GM12865 (cell line): ENCODE measurements around the gene KLLN.
"Not testable (repeated sequence)": the region's sequence is repeated elsewhere in the genome, so short reads cannot be mapped to it uniquely, and the experiment has no call there.

ENCODE experiments used
- DNase-seq: peaks from one replicate; pipeline ENCODE4 v3.0.0; 2010; ENCODE audit warnings: low read depth
- H3K4me3 ChIP-seq: 2 replicates; pipeline ENCODE4 v1.5.1; 2011; ENCODE audit warnings: mild to moderate bottlenecking, low read depth, low read length, control low read depth
- TF ChIP-seq, protein P1 (sequence below): IDR thresholded peaks from 2 replicates; pipeline ENCODE4 v1.5.1; 2011; ENCODE audit warnings: low read length, control low read depth, low read depth, inconsistent platforms; ENCODE audit not compliant: insufficient read depth; ENCODE audit errors: missing control alignments

Gene KLLN, protein sequence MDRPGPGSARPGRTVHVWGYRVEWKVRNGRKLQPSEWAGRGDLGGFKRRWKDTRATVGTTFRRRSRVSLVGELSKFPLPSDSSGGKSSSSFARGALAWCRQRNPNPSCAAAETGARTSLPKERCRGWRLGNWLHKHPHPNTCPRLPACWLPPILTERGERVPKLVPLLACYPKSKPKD

DNA sequence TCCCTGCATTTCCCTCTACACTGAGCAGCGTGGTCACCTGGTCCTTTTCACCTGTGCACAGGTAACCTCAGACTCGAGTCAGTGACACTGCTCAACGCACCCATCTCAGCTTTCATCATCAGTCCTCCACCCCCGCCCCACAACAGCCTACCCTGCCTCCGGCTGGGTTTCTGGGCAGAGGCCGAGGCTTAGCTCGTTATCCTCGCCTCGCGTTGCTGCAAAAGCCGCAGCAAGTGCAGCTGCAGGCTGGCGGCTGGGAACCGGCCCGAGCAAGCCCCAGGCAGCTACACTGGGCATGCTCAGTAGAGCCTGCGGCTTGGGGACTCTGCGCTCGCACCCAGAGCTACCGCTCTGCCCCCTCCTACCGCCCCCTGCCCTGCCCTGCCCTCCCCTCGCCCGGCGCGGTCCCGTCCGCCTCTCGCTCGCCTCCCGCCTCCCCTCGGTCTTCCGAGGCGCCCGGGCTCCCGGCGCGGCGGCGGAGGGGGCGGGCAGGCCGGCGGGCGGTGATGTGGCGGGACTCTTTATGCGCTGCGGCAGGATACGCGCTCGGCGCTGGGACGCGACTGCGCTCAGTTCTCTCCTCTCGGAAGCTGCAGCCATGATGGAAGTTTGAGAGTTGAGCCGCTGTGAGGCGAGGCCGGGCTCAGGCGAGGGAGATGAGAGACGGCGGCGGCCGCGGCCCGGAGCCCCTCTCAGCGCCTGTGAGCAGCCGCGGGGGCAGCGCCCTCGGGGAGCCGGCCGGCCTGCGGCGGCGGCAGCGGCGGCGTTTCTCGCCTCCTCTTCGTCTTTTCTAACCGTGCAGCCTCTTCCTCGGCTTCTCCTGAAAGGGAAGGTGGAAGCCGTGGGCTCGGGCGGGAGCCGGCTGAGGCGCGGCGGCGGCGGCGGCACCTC is at the start of gene KLLN, which contains the start of gene PTEN:
KLLN (minus strand) TSS at position 481 of the 891 bp plus-strand sequence. CDS start 1,046 bp downstream, outside the sequence.
PTEN (plus strand) TSS at position 573 of the 891 bp plus-strand sequence. CDS start 845 bp downstream, outside the sequence.
- H3K4me3 ChIP-seq = peak within 1 kb of the TSS; percentile 79
- peak; percentile 97 for DNase-seq
- TF ChIP-seq, protein P1, sequence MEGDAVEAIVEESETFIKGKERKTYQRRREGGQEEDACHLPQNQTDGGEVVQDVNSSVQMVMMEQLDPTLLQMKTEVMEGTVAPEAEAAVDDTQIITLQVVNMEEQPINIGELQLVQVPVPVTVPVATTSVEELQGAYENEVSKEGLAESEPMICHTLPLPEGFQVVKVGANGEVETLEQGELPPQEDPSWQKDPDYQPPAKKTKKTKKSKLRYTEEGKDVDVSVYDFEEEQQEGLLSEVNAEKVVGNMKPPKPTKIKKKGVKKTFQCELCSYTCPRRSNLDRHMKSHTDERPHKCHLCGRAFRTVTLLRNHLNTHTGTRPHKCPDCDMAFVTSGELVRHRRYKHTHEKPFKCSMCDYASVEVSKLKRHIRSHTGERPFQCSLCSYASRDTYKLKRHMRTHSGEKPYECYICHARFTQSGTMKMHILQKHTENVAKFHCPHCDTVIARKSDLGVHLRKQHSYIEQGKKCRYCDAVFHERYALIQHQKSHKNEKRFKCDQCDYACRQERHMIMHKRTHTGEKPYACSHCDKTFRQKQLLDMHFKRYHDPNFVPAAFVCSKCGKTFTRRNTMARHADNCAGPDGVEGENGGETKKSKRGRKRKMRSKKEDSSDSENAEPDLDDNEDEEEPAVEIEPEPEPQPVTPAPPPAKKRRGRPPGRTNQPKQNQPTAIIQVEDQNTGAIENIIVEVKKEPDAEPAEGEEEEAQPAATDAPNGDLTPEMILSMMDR = no peak

DNA sequence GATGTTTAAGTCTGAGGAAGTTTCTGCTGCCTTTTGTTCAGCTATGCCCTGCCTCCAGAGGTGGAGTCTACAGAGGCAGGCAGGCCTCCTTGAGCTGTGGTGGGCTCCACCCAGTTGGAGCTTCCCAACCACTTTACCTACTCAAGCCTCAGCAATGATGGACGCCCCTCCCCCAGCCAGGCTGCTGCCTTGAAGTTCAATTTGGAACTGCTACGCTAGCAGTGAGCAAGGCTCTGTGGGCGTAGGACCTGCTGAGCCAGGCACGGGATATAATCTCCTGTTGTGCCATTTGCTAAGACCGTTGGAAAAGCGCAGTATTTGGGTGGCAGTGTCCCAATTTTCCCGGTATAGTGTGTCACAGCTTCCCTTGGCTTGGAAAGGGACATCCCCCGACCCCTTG is 40.1 kb upstream of the KLLN start:
- not testable (repeated sequence) for H3K4me3 ChIP-seq, DNase-seq

GRCh38 chr10:87897957-87898356 is 34.6 kb upstream of the KLLN start:
- not testable (repeated sequence) for DNase-seq, H3K4me3 ChIP-seq

DNA sequence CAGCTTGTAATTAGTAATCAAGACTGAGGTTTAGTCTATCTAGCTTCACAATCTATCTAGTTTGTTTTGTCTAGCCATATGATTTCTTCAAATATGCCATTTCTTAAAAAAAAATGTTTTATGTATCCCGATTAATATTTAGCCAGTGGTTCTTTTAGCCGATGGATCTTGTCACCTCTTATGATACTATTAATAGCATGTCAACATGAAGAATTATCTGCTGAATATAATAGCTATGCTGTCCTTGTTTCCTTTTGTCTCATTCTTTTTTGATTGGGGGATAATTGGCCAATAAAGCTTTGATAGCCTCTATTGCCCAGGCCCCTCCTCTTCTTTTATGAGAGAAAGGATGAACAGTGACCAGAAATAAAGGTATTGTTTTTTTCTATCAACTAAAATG is 32.9 kb upstream of the KLLN start:
- H3K4me3 ChIP-seq = no peak overlapping the region
- TF ChIP-seq, protein P1 = no peak
- no peak for DNase-seq

GRCh38 chr10:87895430-87895829 is 32.1 kb upstream of the KLLN start:
- no peak for DNase-seq
- no peak overlapping the region for H3K4me3 ChIP-seq
- TF ChIP-seq, protein P1 = no peak

- TF ChIP-seq, protein P1 = no peak
- DNase-seq = no peak
- H3K4me3 ChIP-seq = no peak overlapping the region
These were observed 24.4 kb upstream of the KLLN start for GRCh38 chr10:87887548-87888289.

GRCh38 chr10:87887146-87887545 is 23.8 kb upstream of the KLLN start:
- DNase-seq = no peak
- TF ChIP-seq, protein P1 = no peak
- H3K4me3 ChIP-seq = no peak overlapping the region
